H1 (cell line): ENCODE results near the gene GNAQ. TPM values are rescaled to one million over a fixed set of nuclear protein-coding genes. Genes with fewer than 3 reads are reported as not detected.

Source experiments
- CTCF ChIA-PET: fragments of 300-600 bp; sonication (Branson Sonifier 250); formaldehyde crosslinking; loops from one replicate; lab custom pipeline; 2021; ENCODE audit not compliant: partially characterized antibody; lab: Charles Lee
- POLR2A ChIA-PET: fragments of 300-600 bp; sonication (Branson Sonifier 250); formaldehyde crosslinking; loops from one replicate; lab custom pipeline; 2021; ENCODE audit warnings: inconsistent platforms; ENCODE audit not compliant: partially characterized antibody; lab: Charles Lee
- DNase-seq, 2 experiments: peaks; one replicate each; pipeline versions ENCODE4 v3.0.0 to v3.0.0-alpha.2; 2010 to 2022; ENCODE audit warnings: low spot score in 2 of 2, low read depth in 1 of 2, mixed read lengths in 1 of 2
- FAIRE-seq: peaks from 2 replicates; lab custom pipeline; 2011; peaks lifted over from hg19 to GRCh38; lab: Jason Lieb, UNC
- H2AFZ ChIP-seq: 2 replicates; pipeline ENCODE4 v1.8.1; 2012; ENCODE audit warnings: low read length, inconsistent platforms
- H2AK5ac ChIP-seq: 2 replicates; pipeline ENCODE4 v1.6.1; 2013; ENCODE audit warnings: low read depth, low read length
- H2BK120ac ChIP-seq: replicated peaks from 2 replicates; pipeline ENCODE3; 2013; ENCODE audit warnings: low read depth, low read length, inconsistent platforms
- H2BK12ac ChIP-seq: 2 replicates; pipeline ENCODE4 v1.6.1; 2013; ENCODE audit warnings: low read depth, low read length
- H2BK15ac ChIP-seq: 2 replicates; pipeline ENCODE4 v1.6.1; 2013; ENCODE audit warnings: low read length
- H2BK20ac ChIP-seq: 2 replicates; pipeline ENCODE4 v1.6.1; 2013; ENCODE audit warnings: low read length
- H2BK5ac ChIP-seq: 2 replicates; pipeline ENCODE4 v1.6.1; 2013; ENCODE audit warnings: low read depth, low read length
- H3K14ac ChIP-seq: 2 replicates; pipeline ENCODE4 v1.6.1; 2013; ENCODE audit warnings: inconsistent platforms; ENCODE audit not compliant: insufficient read length
- H3K18ac ChIP-seq: 2 replicates; pipeline ENCODE4 v1.6.1; 2013; ENCODE audit warnings: low read length; ENCODE audit errors: extremely low read depth
- H3K23ac ChIP-seq: 2 replicates; pipeline ENCODE4 v1.6.1; 2013; ENCODE audit warnings: inconsistent platforms; ENCODE audit not compliant: insufficient read length
- H3K23me2 ChIP-seq: 2 replicates; pipeline ENCODE4 v1.6.1; 2013; ENCODE audit warnings: low read depth, low read length
- H3K27ac ChIP-seq: 2 replicates; pipeline ENCODE4 v1.6.1; 2011; ENCODE audit warnings: low read depth, low read length, inconsistent platforms
- H3K27me3 ChIP-seq, 4 experiments: replicated peaks in 1 of 4; 1 replicate in 1 of 4; 2 replicates in 3 of 4; pipeline versions ENCODE4 v1.6.1 to v1.8.1; 2011 to 2013; ENCODE audit warnings: low read length in 3 of 4, mild to moderate bottlenecking in 3 of 4, inconsistent platforms in 2 of 4, mixed read lengths in 2 of 4, moderate library complexity in 1 of 4; ENCODE audit not compliant: control insufficient read depth in 3 of 4, insufficient read depth in 3 of 4; ENCODE audit errors: extremely low read depth in 1 of 4
- H3K36me3 ChIP-seq, 4 experiments: 2 replicates each; pipeline versions ENCODE4 v1.6.1 to v1.8.1; 2011 to 2013; ENCODE audit warnings: mild to moderate bottlenecking in 4 of 4, low read length in 3 of 4, moderate library complexity in 2 of 4, control low read depth in 1 of 4, inconsistent platforms in 1 of 4; ENCODE audit not compliant: insufficient read depth in 4 of 4, control insufficient read depth in 2 of 4
- H3K4ac ChIP-seq: replicated peaks from 2 replicates; pipeline ENCODE3; 2013; ENCODE audit warnings: low read length, low read depth, mixed read lengths, inconsistent platforms; ENCODE audit not compliant: insufficient read length
- H3K4me1 ChIP-seq, 4 experiments: replicated peaks in 1 of 4; 1 replicate in 1 of 4; 2 replicates in 3 of 4; pipeline versions ENCODE4 v1.6.1 to v1.8.1; 2011 to 2013; ENCODE audit warnings: low read length in 3 of 4, inconsistent platforms in 2 of 4, mixed read lengths in 1 of 4; ENCODE audit not compliant: insufficient read depth in 4 of 4, control insufficient read depth in 3 of 4
- H3K4me2 ChIP-seq, 2 experiments: 2 replicates each; pipeline versions ENCODE4 v1.6.1 to v1.8.1; 2011 to 2013; ENCODE audit warnings: low read depth in 2 of 2, low read length in 2 of 2, control low read depth in 1 of 2, inconsistent platforms in 1 of 2, mild to moderate bottlenecking in 1 of 2; ENCODE audit not compliant: insufficient read depth in 1 of 2
- H3K4me3 ChIP-seq, 4 experiments: fragments of 200-600, 300-600 bp in 1 of 4; sonication (generic), shearing (Covaris generic), sonication (Bioruptor Twin) in 1 of 4; 2 replicates each; pipeline versions ENCODE4 v1.5.1 to v1.8.1; 2011 to 2016; ENCODE audit warnings: low read length in 4 of 4, low read depth in 3 of 4, control low read depth in 2 of 4, inconsistent platforms in 2 of 4, mild to moderate bottlenecking in 2 of 4, mixed read lengths in 1 of 4, moderate library complexity in 1 of 4; ENCODE audit not compliant: insufficient read depth in 2 of 4; ENCODE audit errors: extremely low read depth in 1 of 4
- H3K56ac ChIP-seq: replicated peaks from 2 replicates; pipeline ENCODE3; 2013; ENCODE audit warnings: low read depth, mild to moderate bottlenecking, mixed read lengths, low read length, inconsistent platforms; ENCODE audit not compliant: insufficient read length
- H3K79me1 ChIP-seq: 2 replicates; pipeline ENCODE4 v1.6.1; 2013; ENCODE audit warnings: low read depth, low read length, control low read depth
- H3K79me2 ChIP-seq, 2 experiments: 2 replicates each; pipeline versions ENCODE4 v1.6.1 to v1.8.1; 2012 to 2013; ENCODE audit warnings: low read length in 2 of 2, mild to moderate bottlenecking in 2 of 2, inconsistent platforms in 1 of 2; ENCODE audit not compliant: insufficient read depth in 2 of 2, control insufficient read depth in 1 of 2
- H3K9ac ChIP-seq, 4 experiments: replicated peaks in 1 of 4; 1 replicate in 1 of 4; 2 replicates in 3 of 4; pipeline versions ENCODE4 v1.6.1 to v1.8.1; 2011 to 2013; ENCODE audit warnings: low read depth in 3 of 4, low read length in 3 of 4, control low read depth in 2 of 4, mild to moderate bottlenecking in 2 of 4, moderate library complexity in 2 of 4, inconsistent platforms in 1 of 4; ENCODE audit errors: extremely low read depth in 1 of 4
- H3K9me3 ChIP-seq, 2 experiments: 2 replicates each; pipeline versions ENCODE4 v1.6.1 to v1.8.1; 2012 to 2013; ENCODE audit warnings: mild to moderate bottlenecking in 2 of 2, moderate library complexity in 2 of 2, control low read depth in 1 of 2, inconsistent platforms in 1 of 2, low read depth in 1 of 2, low read length in 1 of 2, mixed read lengths in 1 of 2; ENCODE audit not compliant: insufficient read depth in 2 of 2
- H4K20me1 ChIP-seq, 2 experiments: replicated peaks in 1 of 2; 2 replicates each; pipeline versions ENCODE3 to v1.8.1; 2011 to 2013; ENCODE audit warnings: inconsistent platforms in 2 of 2, low read length in 2 of 2, mild to moderate bottlenecking in 1 of 2; ENCODE audit not compliant: insufficient read depth in 2 of 2, control insufficient read depth in 1 of 2
- H4K5ac ChIP-seq: 2 replicates; pipeline ENCODE4 v1.6.1; 2013; ENCODE audit warnings: low read length, low read depth, mixed read lengths, inconsistent platforms; ENCODE audit not compliant: insufficient read length
- H4K8ac ChIP-seq: 2 replicates; pipeline ENCODE4 v1.8.0; 2013; ENCODE audit warnings: mild to moderate bottlenecking, moderate library complexity, low read length, inconsistent platforms; ENCODE audit not compliant: insufficient read depth; ENCODE audit errors: extremely low read depth
- H4K91ac ChIP-seq: replicated peaks from 2 replicates; pipeline ENCODE3; 2013; ENCODE audit warnings: low read length, mixed read lengths, inconsistent platforms; ENCODE audit not compliant: insufficient read length
- CBX8 ChIP-seq: fragments of 300-800, 300-1000 bp; sonication (generic); IDR thresholded peaks from 2 replicates; pipeline ENCODE4 v1.7.1; 2016; ENCODE audit warnings: low read depth, low read length, borderline replicate concordance
- CEBPB ChIP-seq: IDR thresholded peaks from 2 replicates; pipeline ENCODE4 v1.6.1; 2012; ENCODE audit warnings: low read depth, low read length
- GTF2F1 ChIP-seq: IDR thresholded peaks from 2 replicates; pipeline ENCODE4 v1.6.1; 2012; ENCODE audit warnings: low read depth, low read length, improper control_type of control experiment, borderline replicate concordance
- KDM1A ChIP-seq: fragments of 200-600, 300-600 bp; sonication (generic); IDR thresholded peaks from 2 replicates; pipeline ENCODE4 v1.7.1; 2016; ENCODE audit warnings: mild to moderate bottlenecking, low read length, borderline replicate concordance
- KDM5A ChIP-seq: fragments of 200-600 bp; IDR thresholded peaks from 2 replicates; pipeline ENCODE4 v1.7.1; 2012; ENCODE audit warnings: mild to moderate bottlenecking, low read length, inconsistent platforms, mixed read lengths
- MAFK ChIP-seq: IDR thresholded peaks from 2 replicates; pipeline ENCODE4 v1.6.1; 2012; ENCODE audit warnings: low read depth, mild to moderate bottlenecking, improper control_type of control experiment, low read length
- MAX ChIP-seq: IDR thresholded peaks from 2 replicates; pipeline ENCODE4 v1.6.1; 2012; ENCODE audit warnings: inconsistent platforms
- NANOG ChIP-seq: IDR thresholded peaks from 2 replicates; pipeline ENCODE4 v1.6.1; 2011; ENCODE audit warnings: low read length, low read depth, mild to moderate bottlenecking, inconsistent platforms; ENCODE audit not compliant: insufficient read depth, poor library complexity, severe bottlenecking
- POLR2A ChIP-seq, 2 experiments: IDR thresholded peaks; 1 replicate in 1 of 2; 2 replicates in 1 of 2; pipeline ENCODE4 v1.6.1; 2011; ENCODE audit warnings: low read depth in 2 of 2, low read length in 2 of 2, mild to moderate bottlenecking in 2 of 2; ENCODE audit errors: control extremely low read depth in 1 of 2
- POU5F1 ChIP-seq: IDR thresholded peaks from 2 replicates; pipeline ENCODE4 v1.6.1; 2011; ENCODE audit warnings: low read depth, mild to moderate bottlenecking, low read length, moderate library complexity
- RBBP5 ChIP-seq: IDR thresholded peaks from 2 replicates; pipeline ENCODE4 v1.7.1; 2012; ENCODE audit warnings: low read depth, mild to moderate bottlenecking, inconsistent platforms, low read length, moderate library complexity, borderline replicate concordance
- SAP30 ChIP-seq: fragments of 300-600 bp; sonication (generic); IDR thresholded peaks from 2 replicates; pipeline ENCODE4 v1.7.1; 2012; ENCODE audit warnings: low read length, moderate library complexity, mild to moderate bottlenecking, inconsistent platforms; ENCODE audit not compliant: insufficient read depth, insufficient replicate concordance
- SP4 ChIP-seq: IDR thresholded peaks from 2 replicates; pipeline ENCODE4 v1.6.1; 2012; ENCODE audit warnings: low read length, inconsistent platforms
- SUZ12 ChIP-seq: fragments of 200-600 bp; sonication (generic); IDR thresholded peaks from 2 replicates; pipeline ENCODE4 v1.6.1; 2012; ENCODE audit warnings: mild to moderate bottlenecking, inconsistent platforms, low read length, moderate library complexity, mixed read lengths
- TCF12 ChIP-seq: IDR thresholded peaks from 2 replicates; pipeline ENCODE4 v1.6.1; 2011; ENCODE audit warnings: low read depth, mild to moderate bottlenecking, low read length
- TEAD4 ChIP-seq: IDR thresholded peaks from 2 replicates; pipeline ENCODE4 v1.6.1; 2012; ENCODE audit warnings: low read depth, low read length, inconsistent platforms, mixed read lengths
- WGBS, 2 experiments: shearing (Covaris generic) in 1 of 2; methylation state at CpG; one replicate each; pipeline versions ENCODE4 v1.1.6 to v1.1.7; 2013 to 2015; ENCODE audit warnings: low lambda C conversion rate in 2 of 2, mixed read lengths in 2 of 2, inconsistent platforms in 1 of 2, low coverage in 1 of 2, missing lambda C conversion rate in 1 of 2; ENCODE audit not compliant: insufficient replicate concordance in 2 of 2, insufficient coverage in 1 of 2, insufficient read length in 1 of 2; ENCODE audit errors: extremely low coverage in 1 of 2, missing lambda C conversion rate in 1 of 2; 5-methylcytosine and 5-hydroxymethylcytosine counted together
- polyA plus RNA-seq, 7 experiments: library from polyadenylated mRNA; depleted of rRNA in 3 of 7; stranded (reverse) in 5 of 7; unstranded in 2 of 7; fragments of >200 nt in 5 of 7; fragments of 200-250 nt in 2 of 7; gene quantifications; 1 replicate in 5 of 7; 2 replicates in 1 of 7; 4 replicates in 1 of 7; pipeline versions ENCODE4 v1.2.1 to v1.2.3, GENCODE V29; 2011 to 2013; ENCODE audit warnings: missing spikeins in 2 of 7, mixed read lengths in 2 of 7
- total RNA-seq: library from RNA; stranded (reverse); fragmentation: NEBNext Ultra II Directional; extraction: Animal tissue kit (Norgen Biotek cat#: 25700); gene quantifications from 2 replicates; pipeline ENCODE4 v1.2.1, GENCODE V29; 2021

Gene GNAQ
- total and polyA plus RNA-seq, 2 of the 8 experiments (the other 6 are each of a cell fraction or from before 2014, with no cell fraction given) = 22.8 to 63.8 TPM

- no peak overlapping the region for H2BK5ac ChIP-seq
- no peaks in the 10 kb centered on the region for H3K4me1 ChIP-seq
- H2AK5ac ChIP-seq = no peak overlapping the region
- no peak overlapping the region for H3K18ac ChIP-seq
- no peak overlapping the region for H3K14ac ChIP-seq
- H3K9me3 ChIP-seq = no peaks in the 10 kb centered on the region
- H4K20me1 ChIP-seq = peaks cover 0 to 2% of the 10 kb centered on the region in 2 experiments
- peaks cover 0 to 10% of the 10 kb centered on the region in 2 experiments; a peak in 1 of 4 replicates for H3K79me2 ChIP-seq
- no peak overlapping the region for H3K4ac ChIP-seq
- WGBS, 2 experiments = 96% methylated on average over 4 of the region's 4 CpGs; no CpG with 5 or more reads in 1 of the 2 experiments
- no peaks in the 10 kb centered on the region for H3K27me3 ChIP-seq
- H2BK12ac ChIP-seq = no peak overlapping the region
- no peak for DNase-seq
- no peaks in the 10 kb centered on the region for H3K23me2 ChIP-seq
- no peak overlapping the region for H2BK120ac ChIP-seq
- H3K27ac ChIP-seq = no peak overlapping the region
- no peaks in the 10 kb centered on the region; the same call in 1 of the 2 replicates for H3K79me1 ChIP-seq
- H3K4me2 ChIP-seq = no peak overlapping the region
- H3K23ac ChIP-seq = no peak overlapping the region
- no peak for FAIRE-seq
- no peak overlapping the region for H2AFZ ChIP-seq
- ChIA-PET POLR2A (no interaction called here), CTCF (no interaction called here)
- no peak overlapping the region for H3K9ac ChIP-seq
- H3K4me3 ChIP-seq = no peak overlapping the region
- H4K5ac ChIP-seq = no peak overlapping the region
- H4K8ac ChIP-seq = no peak overlapping the region
- no peak overlapping the region for H3K56ac ChIP-seq
- no peak overlapping the region for H2BK20ac ChIP-seq
- H2BK15ac ChIP-seq = no peak overlapping the region
- H4K91ac ChIP-seq = no peak overlapping the region
- H3K36me3 ChIP-seq = no peaks in the 10 kb centered on the region
- no peak for TF ChIP-seq MAX
- TF ChIP-seq KDM1A = no peak
- no peak for TF ChIP-seq SUZ12
- TF ChIP-seq POLR2A (IDR thresholded peaks at IDR 0.05; ENCODE audit: control extremely low read depth in 1 of 2, low read depth in 2 of 2, low read length in 2 of 2) = no peak
- TF ChIP-seq CBX8 = no peak
- TF ChIP-seq TEAD4 = no peak
- no peak for TF ChIP-seq KDM5A
- TF ChIP-seq SAP30 = no peak
- no peak for TF ChIP-seq NANOG
- no peak for TF ChIP-seq POU5F1
- no peak for TF ChIP-seq RBBP5
- TF ChIP-seq CEBPB = no peak
- no peak for TF ChIP-seq SP4
- TF ChIP-seq TCF12 = no peak
- TF ChIP-seq MAFK = no peak
- TF ChIP-seq GTF2F1 = no peak
Measured at GRCh38 chr9:77844415-77844814, 187.2 kb downstream of the GNAQ start.
